Neural cell (in vitro differentiated cells): Measurements from ENCODE around the gene ING1.

ENCODE experiments used
- EP300 ChIP-seq: fragments of 450-650 bp; conservative IDR thresholded peaks from 2 replicates; pipeline ENCODE4 v1.6.1; 2014; ENCODE audit warnings: antibody characterized with exemption, mild to moderate bottlenecking, moderate library complexity; ENCODE audit not compliant: poor library complexity, severe bottlenecking
- TF ChIP-seq, protein P1 (sequence below): fragments of 450-650 bp; IDR thresholded peaks from 2 replicates; pipeline ENCODE4 v1.5.1; 2014; ENCODE audit warnings: antibody characterized with exemption, mild to moderate bottlenecking, moderate library complexity; ENCODE audit not compliant: poor library complexity, severe bottlenecking
- TF ChIP-seq, protein P2 (sequence below): IDR thresholded peaks from 2 replicates; pipeline ENCODE4 v1.6.1; 2012; ENCODE audit warnings: borderline replicate concordance

DNA sequence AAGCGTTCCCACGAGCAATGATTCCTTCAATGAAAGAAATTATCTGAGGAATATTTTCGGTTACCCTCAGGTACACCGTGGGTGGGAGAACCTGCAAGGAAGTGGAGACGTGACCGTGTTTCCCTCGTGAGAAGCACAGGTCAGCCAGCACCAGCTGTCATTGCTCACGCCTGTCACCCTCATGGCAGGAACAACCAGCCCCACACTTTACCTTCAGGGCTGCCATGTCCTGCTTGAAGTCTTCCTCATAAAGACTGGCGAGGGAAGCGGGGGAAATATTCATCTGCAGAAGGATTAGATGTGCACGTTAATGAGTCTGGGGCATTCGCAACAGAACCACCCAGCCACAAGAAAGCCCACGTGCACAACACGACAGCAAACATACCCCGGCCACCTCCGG lies 25.8 kb upstream of the ING1 start:
- TF ChIP-seq, protein P1, sequence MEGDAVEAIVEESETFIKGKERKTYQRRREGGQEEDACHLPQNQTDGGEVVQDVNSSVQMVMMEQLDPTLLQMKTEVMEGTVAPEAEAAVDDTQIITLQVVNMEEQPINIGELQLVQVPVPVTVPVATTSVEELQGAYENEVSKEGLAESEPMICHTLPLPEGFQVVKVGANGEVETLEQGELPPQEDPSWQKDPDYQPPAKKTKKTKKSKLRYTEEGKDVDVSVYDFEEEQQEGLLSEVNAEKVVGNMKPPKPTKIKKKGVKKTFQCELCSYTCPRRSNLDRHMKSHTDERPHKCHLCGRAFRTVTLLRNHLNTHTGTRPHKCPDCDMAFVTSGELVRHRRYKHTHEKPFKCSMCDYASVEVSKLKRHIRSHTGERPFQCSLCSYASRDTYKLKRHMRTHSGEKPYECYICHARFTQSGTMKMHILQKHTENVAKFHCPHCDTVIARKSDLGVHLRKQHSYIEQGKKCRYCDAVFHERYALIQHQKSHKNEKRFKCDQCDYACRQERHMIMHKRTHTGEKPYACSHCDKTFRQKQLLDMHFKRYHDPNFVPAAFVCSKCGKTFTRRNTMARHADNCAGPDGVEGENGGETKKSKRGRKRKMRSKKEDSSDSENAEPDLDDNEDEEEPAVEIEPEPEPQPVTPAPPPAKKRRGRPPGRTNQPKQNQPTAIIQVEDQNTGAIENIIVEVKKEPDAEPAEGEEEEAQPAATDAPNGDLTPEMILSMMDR, result no peak
- TF ChIP-seq, protein P2, sequence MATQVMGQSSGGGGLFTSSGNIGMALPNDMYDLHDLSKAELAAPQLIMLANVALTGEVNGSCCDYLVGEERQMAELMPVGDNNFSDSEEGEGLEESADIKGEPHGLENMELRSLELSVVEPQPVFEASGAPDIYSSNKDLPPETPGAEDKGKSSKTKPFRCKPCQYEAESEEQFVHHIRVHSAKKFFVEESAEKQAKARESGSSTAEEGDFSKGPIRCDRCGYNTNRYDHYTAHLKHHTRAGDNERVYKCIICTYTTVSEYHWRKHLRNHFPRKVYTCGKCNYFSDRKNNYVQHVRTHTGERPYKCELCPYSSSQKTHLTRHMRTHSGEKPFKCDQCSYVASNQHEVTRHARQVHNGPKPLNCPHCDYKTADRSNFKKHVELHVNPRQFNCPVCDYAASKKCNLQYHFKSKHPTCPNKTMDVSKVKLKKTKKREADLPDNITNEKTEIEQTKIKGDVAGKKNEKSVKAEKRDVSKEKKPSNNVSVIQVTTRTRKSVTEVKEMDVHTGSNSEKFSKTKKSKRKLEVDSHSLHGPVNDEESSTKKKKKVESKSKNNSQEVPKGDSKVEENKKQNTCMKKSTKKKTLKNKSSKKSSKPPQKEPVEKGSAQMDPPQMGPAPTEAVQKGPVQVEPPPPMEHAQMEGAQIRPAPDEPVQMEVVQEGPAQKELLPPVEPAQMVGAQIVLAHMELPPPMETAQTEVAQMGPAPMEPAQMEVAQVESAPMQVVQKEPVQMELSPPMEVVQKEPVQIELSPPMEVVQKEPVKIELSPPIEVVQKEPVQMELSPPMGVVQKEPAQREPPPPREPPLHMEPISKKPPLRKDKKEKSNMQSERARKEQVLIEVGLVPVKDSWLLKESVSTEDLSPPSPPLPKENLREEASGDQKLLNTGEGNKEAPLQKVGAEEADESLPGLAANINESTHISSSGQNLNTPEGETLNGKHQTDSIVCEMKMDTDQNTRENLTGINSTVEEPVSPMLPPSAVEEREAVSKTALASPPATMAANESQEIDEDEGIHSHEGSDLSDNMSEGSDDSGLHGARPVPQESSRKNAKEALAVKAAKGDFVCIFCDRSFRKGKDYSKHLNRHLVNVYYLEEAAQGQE, result no peak
- TF ChIP-seq EP300, result no peak
